H9 (cell line): ENCODE results near the gene MOB3C. TPM values are rescaled to one million over a fixed set of nuclear protein-coding genes. Genes with fewer than 3 reads are reported as not detected.

Experiments
- DNase-seq: peaks from one replicate; pipeline ENCODE4 v3.0.0-alpha.2; 2017
- H2AFZ ChIP-seq: one replicate; pipeline ENCODE4 v1.6.1; 2013; ENCODE audit warnings: mild to moderate bottlenecking, low read length, control low read depth, moderate library complexity
- H2AK5ac ChIP-seq: 2 replicates; pipeline ENCODE4 v1.6.1; 2013; ENCODE audit warnings: low read length, control low read depth, mixed read lengths; ENCODE audit not compliant: insufficient read length
- H2BK120ac ChIP-seq: one replicate; pipeline ENCODE4 v1.6.1; 2013; ENCODE audit warnings: low read depth, mild to moderate bottlenecking, low read length, control low read depth, inconsistent platforms; ENCODE audit not compliant: poor library complexity, severe bottlenecking
- H2BK12ac ChIP-seq: 2 replicates; pipeline ENCODE4 v1.6.1; 2013; ENCODE audit warnings: low read length, control low read depth, mixed read lengths, low read depth; ENCODE audit not compliant: insufficient read length
- H2BK15ac ChIP-seq: 2 replicates; pipeline ENCODE4 v1.6.1; 2013; ENCODE audit warnings: low read depth, low read length, control low read depth
- H2BK20ac ChIP-seq: one replicate; pipeline ENCODE4 v1.6.1; 2013; ENCODE audit warnings: low read depth, mild to moderate bottlenecking, low read length, control low read depth, inconsistent platforms; ENCODE audit not compliant: poor library complexity, severe bottlenecking
- H2BK5ac ChIP-seq: 2 replicates; pipeline ENCODE4 v1.6.1; 2013; ENCODE audit warnings: low read length, control low read depth, mixed read lengths; ENCODE audit not compliant: insufficient read length
- H3K14ac ChIP-seq: 2 replicates; pipeline ENCODE4 v1.6.1; 2013; ENCODE audit warnings: low read length, control low read depth; ENCODE audit not compliant: insufficient read depth
- H3K18ac ChIP-seq: 2 replicates; pipeline ENCODE4 v1.6.1; 2013; ENCODE audit warnings: low read depth, mild to moderate bottlenecking, mixed read lengths, low read length, control low read depth; ENCODE audit not compliant: insufficient read length
- H3K23ac ChIP-seq: 2 replicates; pipeline ENCODE4 v1.6.1; 2013; ENCODE audit warnings: low read length, control low read depth, mixed read lengths, low read depth; ENCODE audit not compliant: insufficient read length
- H3K23me2 ChIP-seq: 2 replicates; pipeline ENCODE4 v1.6.1; 2013; ENCODE audit warnings: low read depth, mild to moderate bottlenecking, mixed read lengths, low read length, control low read depth; ENCODE audit not compliant: insufficient read length, poor library complexity, severe bottlenecking
- H3K27ac ChIP-seq: 2 replicates; pipeline ENCODE4 v1.5.1; 2013; ENCODE audit warnings: low read length, control low read depth, mixed read lengths, low read depth; ENCODE audit not compliant: insufficient read length
- H3K27me3 ChIP-seq: 2 replicates; pipeline ENCODE4 v1.6.1; 2013; ENCODE audit warnings: low read length, control low read depth, inconsistent platforms; ENCODE audit not compliant: insufficient read depth
- H3K4ac ChIP-seq: 2 replicates; pipeline ENCODE4 v1.6.1; 2013; ENCODE audit warnings: low read depth, mild to moderate bottlenecking, control low read depth, inconsistent platforms, low read length, moderate library complexity
- H3K4me1 ChIP-seq: 2 replicates; pipeline ENCODE4 v1.6.1; 2013; ENCODE audit warnings: low read length, control low read depth, inconsistent platforms; ENCODE audit not compliant: insufficient read depth
- H3K4me2 ChIP-seq: 2 replicates; pipeline ENCODE4 v1.6.1; 2013; ENCODE audit warnings: low read length, control low read depth, mixed read lengths; ENCODE audit not compliant: insufficient read length, insufficient read depth
- H3K56ac ChIP-seq: 2 replicates; pipeline ENCODE4 v1.6.1; 2013; ENCODE audit warnings: low read depth, mild to moderate bottlenecking, mixed read lengths, low read length, control low read depth; ENCODE audit not compliant: insufficient read length
- H3K79me1 ChIP-seq: 2 replicates; pipeline ENCODE4 v1.6.1; 2013; ENCODE audit warnings: low read depth, mild to moderate bottlenecking, moderate library complexity, low read length, control low read depth, inconsistent platforms; ENCODE audit not compliant: insufficient read depth, poor library complexity, severe bottlenecking
- H3K79me2 ChIP-seq: 2 replicates; pipeline ENCODE4 v1.6.1; 2013; ENCODE audit warnings: low read length, control low read depth, inconsistent platforms; ENCODE audit not compliant: insufficient read depth
- H3K9ac ChIP-seq: 2 replicates; pipeline ENCODE4 v1.6.1; 2013; ENCODE audit warnings: low read length, control low read depth, mixed read lengths; ENCODE audit not compliant: insufficient read length; ENCODE audit errors: extremely low read depth
- H3K9me3 ChIP-seq: one replicate; pipeline ENCODE4 v1.6.1; 2013; ENCODE audit warnings: low read depth, low read length, inconsistent platforms; ENCODE audit not compliant: control insufficient read depth
- H3T11ph ChIP-seq: one replicate; pipeline ENCODE4 v1.6.1; 2013; ENCODE audit warnings: mild to moderate bottlenecking, low read length, control low read depth, inconsistent platforms
- H4K20me1 ChIP-seq: one replicate; pipeline ENCODE4 v1.6.1; 2013; ENCODE audit not compliant: control insufficient read depth, insufficient read length, insufficient read depth
- H4K5ac ChIP-seq: 2 replicates; pipeline ENCODE4 v1.6.1; 2013; ENCODE audit warnings: low read depth, mild to moderate bottlenecking, mixed read lengths, low read length, control low read depth; ENCODE audit not compliant: insufficient read length
- H4K8ac ChIP-seq: replicated peaks from 2 replicates; pipeline ENCODE4 v1.6.1; 2013; ENCODE audit warnings: low read length, control low read depth, mixed read lengths, low read depth; ENCODE audit not compliant: insufficient read length
- H4K91ac ChIP-seq: 2 replicates; pipeline ENCODE4 v1.6.1; 2013; ENCODE audit warnings: low read depth, mild to moderate bottlenecking, moderate library complexity, mixed read lengths, low read length, control low read depth; ENCODE audit not compliant: insufficient read length
- H3K27ac Mint-ChIP-seq, 3 experiments: 2 replicates in 2 of 3; 3 replicates in 1 of 3; pipeline ENCODE4 v1.8.0; 2020 to 2021; ENCODE audit warnings: mixed read lengths in 3 of 3, mild to moderate bottlenecking in 1 of 3, moderate library complexity in 1 of 3
- H3K27me3 Mint-ChIP-seq: 2 replicates; pipeline ENCODE4 v1.8.0; 2021; ENCODE audit warnings: low read depth, mild to moderate bottlenecking, moderate library complexity, mixed read lengths
- H3K36me3 Mint-ChIP-seq, 3 experiments: 2 replicates in 2 of 3; 3 replicates in 1 of 3; pipeline ENCODE4 v1.8.0; 2020 to 2021; ENCODE audit warnings: low read depth in 3 of 3, mixed read lengths in 3 of 3; ENCODE audit not compliant: insufficient read depth in 1 of 3
- H3K4me1 Mint-ChIP-seq, 2 experiments: 2 replicates each; pipeline ENCODE4 v1.8.0; 2020; ENCODE audit warnings: mixed read lengths in 2 of 2
- H3K4me3 Mint-ChIP-seq, 2 experiments: 2 replicates in 1 of 2; 3 replicates in 1 of 2; pipeline ENCODE4 v1.8.0; 2020 to 2021; ENCODE audit warnings: mild to moderate bottlenecking in 2 of 2, mixed read lengths in 2 of 2, moderate library complexity in 1 of 2
- H3K9me3 Mint-ChIP-seq, 2 experiments: 2 replicates in 1 of 2; 3 replicates in 1 of 2; pipeline ENCODE4 v1.8.0; 2020; ENCODE audit warnings: mild to moderate bottlenecking in 2 of 2, mixed read lengths in 2 of 2, moderate library complexity in 1 of 2
- WGBS: extraction: QIAGEN DNeasy Blood & Tissue Kit; methylation state at CpG from one replicate; pipeline ENCODE4 v1.1.7; 2013; ENCODE audit warnings: missing lambda C conversion rate, low lambda C conversion rate, mixed read lengths; ENCODE audit not compliant: insufficient read length; ENCODE audit errors: extremely low coverage; 5-methylcytosine and 5-hydroxymethylcytosine counted together
- total RNA-seq: library from RNA; stranded (reverse); gene quantifications from 2 replicates; pipeline ENCODE4 v1.2.1, GENCODE V29; 2021
- TF ChIP-seq, protein P1 (sequence below): fragments of 200-600 bp; sonication (generic); conservative IDR thresholded peaks from 3 replicates; pipeline ENCODE4 v1.8.0; 2021; ENCODE audit warnings: antibody characterized with exemption, mild to moderate bottlenecking

MOB3C gene
- total RNA-seq, 1 experiment from 2014 or later, result 3.2 TPM

- peak overlapping the region in 1 of 3 experiments; percentile 29; a peak in 1 of 7 replicates for H3K27ac Mint-ChIP-seq
- no peak overlapping the region for H3K9ac ChIP-seq
- H3K4me3 Mint-ChIP-seq, result no peak overlapping the region
- no peaks in the 10 kb centered on the region for H3K9me3 ChIP-seq
- no peaks in the 10 kb centered on the region for H3K27me3 ChIP-seq
- DNase-seq, result no peak
- no peak overlapping the region for H2BK120ac ChIP-seq
- peaks cover 3% of the 10 kb centered on the region; the same call in 1 of the 2 replicates for H3K4me1 ChIP-seq
- H3K18ac ChIP-seq, result no peak overlapping the region
- TF ChIP-seq, protein P1, sequence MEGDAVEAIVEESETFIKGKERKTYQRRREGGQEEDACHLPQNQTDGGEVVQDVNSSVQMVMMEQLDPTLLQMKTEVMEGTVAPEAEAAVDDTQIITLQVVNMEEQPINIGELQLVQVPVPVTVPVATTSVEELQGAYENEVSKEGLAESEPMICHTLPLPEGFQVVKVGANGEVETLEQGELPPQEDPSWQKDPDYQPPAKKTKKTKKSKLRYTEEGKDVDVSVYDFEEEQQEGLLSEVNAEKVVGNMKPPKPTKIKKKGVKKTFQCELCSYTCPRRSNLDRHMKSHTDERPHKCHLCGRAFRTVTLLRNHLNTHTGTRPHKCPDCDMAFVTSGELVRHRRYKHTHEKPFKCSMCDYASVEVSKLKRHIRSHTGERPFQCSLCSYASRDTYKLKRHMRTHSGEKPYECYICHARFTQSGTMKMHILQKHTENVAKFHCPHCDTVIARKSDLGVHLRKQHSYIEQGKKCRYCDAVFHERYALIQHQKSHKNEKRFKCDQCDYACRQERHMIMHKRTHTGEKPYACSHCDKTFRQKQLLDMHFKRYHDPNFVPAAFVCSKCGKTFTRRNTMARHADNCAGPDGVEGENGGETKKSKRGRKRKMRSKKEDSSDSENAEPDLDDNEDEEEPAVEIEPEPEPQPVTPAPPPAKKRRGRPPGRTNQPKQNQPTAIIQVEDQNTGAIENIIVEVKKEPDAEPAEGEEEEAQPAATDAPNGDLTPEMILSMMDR, result no peak
- H3K36me3 Mint-ChIP-seq, result no peaks in the 10 kb centered on the region
- no peak overlapping the region for H4K5ac ChIP-seq
- H3K23me2 ChIP-seq, result no peaks in the 10 kb centered on the region
- H3T11ph ChIP-seq, result no peak overlapping the region
- H3K27me3 Mint-ChIP-seq, result no peaks in the 10 kb centered on the region; the same call in 1 of the 2 replicates
- H3K23ac ChIP-seq, result no peak overlapping the region
- H3K27ac ChIP-seq, result no peak overlapping the region
- no peak overlapping the region for H3K4ac ChIP-seq
- no peaks in the 10 kb centered on the region for H3K79me2 ChIP-seq
- no peak overlapping the region for H2BK20ac ChIP-seq
- H2BK5ac ChIP-seq, result no peak overlapping the region
- no peak overlapping the region for H4K91ac ChIP-seq
- no peak overlapping the region for H2BK12ac ChIP-seq
- H3K14ac ChIP-seq, result no peak overlapping the region
- H3K9me3 Mint-ChIP-seq, result no peaks in the 10 kb centered on the region
- peaks cover 8 to 11% of the 10 kb centered on the region in 2 experiments for H3K4me1 Mint-ChIP-seq
- H2AK5ac ChIP-seq, result no peak overlapping the region
- no peak overlapping the region for H4K8ac ChIP-seq
- no peak overlapping the region for H2BK15ac ChIP-seq
- H3K56ac ChIP-seq, result no peak overlapping the region
- 100% methylated on average over 1 of the region's 9 CpGs for WGBS
- H3K4me2 ChIP-seq, result no peak overlapping the region
- H2AFZ ChIP-seq, result no peak overlapping the region
- peaks cover 2% of the 10 kb centered on the region for H3K79me1 ChIP-seq
- no peaks in the 10 kb centered on the region for H4K20me1 ChIP-seq
Observed at GRCh38 chr1:46599059-46599970, 17.3 kb downstream of the MOB3C start.
